ENCODE measurements around the gene ELFN1.

The ELFN1 gene

GRCh38 chr7:1705856-1706255 lies 35.8 kb downstream of the ELFN1 start:
- no peak overlapping the region for H3K4me3 ChIP-seq (ENCODE audit: low read depth, low read length)
- no peak for DNase-seq (ENCODE audit: low read depth)
- TF ChIP-seq CTCF (IDR thresholded peaks at IDR 0.05; ENCODE audit: control insufficient read depth, extremely low read depth, insufficient read depth) = no peak

- no peak for DNase-seq (ENCODE audit: low read depth)
- TF ChIP-seq CTCF (IDR thresholded peaks at IDR 0.05; ENCODE audit: control insufficient read depth, extremely low read depth, insufficient read depth) = no peak
- no peak overlapping the region for H3K4me3 ChIP-seq (ENCODE audit: low read depth, low read length)
These were observed 36.3 kb downstream of the ELFN1 start for GRCh38 chr7:1706381-1706720.

GRCh38 chr7:1706721-1707613 lies 36.9 kb downstream of the ELFN1 start:
- no peak for DNase-seq (ENCODE audit: low read depth)
- TF ChIP-seq CTCF (IDR thresholded peaks at IDR 0.05; ENCODE audit: control insufficient read depth, extremely low read depth, insufficient read depth) = no peak
- H3K4me3 ChIP-seq (ENCODE audit: low read depth, low read length) = no peak overlapping the region

GRCh38 chr7:1707756-1708595 lies 37.9 kb downstream of the ELFN1 start:
- peak; percentile 38 for TF ChIP-seq CTCF (IDR thresholded peaks at IDR 0.05; ENCODE audit: control insufficient read depth, extremely low read depth, insufficient read depth)
- H3K4me3 ChIP-seq (ENCODE audit: low read depth, low read length) = no peak overlapping the region
- no peak for DNase-seq (ENCODE audit: low read depth)

GRCh38 chr7:1708596-1709251 lies 38.6 kb downstream of the ELFN1 start:
- H3K4me3 ChIP-seq (ENCODE audit: low read depth, low read length) = no peak overlapping the region
- no peak for TF ChIP-seq CTCF (IDR thresholded peaks at IDR 0.05; ENCODE audit: control insufficient read depth, extremely low read depth, insufficient read depth)
- DNase-seq (ENCODE audit: low read depth) = no peak

- TF ChIP-seq CTCF (IDR thresholded peaks at IDR 0.05; ENCODE audit: control insufficient read depth, extremely low read depth, insufficient read depth) = no peak
- no peak overlapping the region for H3K4me3 ChIP-seq (ENCODE audit: low read depth, low read length)
- DNase-seq (ENCODE audit: low read depth) = no peak
These were observed 39.2 kb downstream of the ELFN1 start for GRCh38 chr7:1709281-1709680.
